Natural killer cell (primary cell): ENCODE results near the gene FAM110A. TPM values are rescaled to one million over a fixed set of nuclear protein-coding genes. Genes with fewer than 3 reads are reported as not detected.
A peak's percentile ranks its signal among the peaks of the same experiment; 100 is the strongest.
"Not testable (repeated sequence)": the region's sequence is repeated elsewhere in the genome, so short reads cannot be mapped to it uniquely, and the experiment has no call there.

Experiments used
- ATAC-seq, 3 donors: fragments of 150-1000 bp in 2 of 3; fragments of 200-7000 bp in 1 of 3; cut with Tn5 transposase; 1 replicate in 1 of 3; 2 replicates in 2 of 3; pipeline ENCODE4 v1.10.0; 2021; ENCODE audit warnings: mild to moderate bottlenecking in 2 of 3, moderate library complexity in 2 of 3
- DNase-seq, 2 donors: peaks; one replicate each; pipeline versions ENCODE4 v3.0.0 to v3.0.0-alpha.2; 2013 to 2021; ENCODE audit warnings: mixed read lengths in 1 of 2
- H3K27ac ChIP-seq: one replicate; pipeline ENCODE4 v1.5.1; 2013; ENCODE audit warnings: mild to moderate bottlenecking, low read length
- H3K27me3 ChIP-seq: one replicate; pipeline ENCODE4 v1.6.1; 2013; ENCODE audit warnings: low read length; ENCODE audit not compliant: control insufficient read depth, insufficient read depth
- H3K36me3 ChIP-seq: one replicate; pipeline ENCODE4 v1.6.1; 2013; ENCODE audit warnings: low read length; ENCODE audit not compliant: control insufficient read depth, insufficient read depth
- H3K4me1 ChIP-seq: one replicate; pipeline ENCODE4 v1.6.1; 2013; ENCODE audit warnings: low read length; ENCODE audit not compliant: control insufficient read depth, insufficient read depth
- H3K4me3 ChIP-seq: one replicate; pipeline ENCODE4 v1.5.1; 2013; ENCODE audit warnings: low read length
- H3K9me3 ChIP-seq: one replicate; pipeline ENCODE4 v1.6.1; 2013; ENCODE audit warnings: low read length; ENCODE audit not compliant: control insufficient read depth, insufficient read depth
- H3K27ac Mint-ChIP-seq, 2 donors: one replicate each; pipeline ENCODE4 v1.8.0; 2022; ENCODE audit warnings: mild to moderate bottlenecking in 2 of 2, mixed read lengths in 2 of 2, moderate library complexity in 1 of 2
- H3K27me3 Mint-ChIP-seq, 2 donors: one replicate each; pipeline ENCODE4 v1.8.0; 2022; ENCODE audit warnings: low read depth in 2 of 2, mixed read lengths in 2 of 2
- H3K36me3 Mint-ChIP-seq: one replicate; pipeline ENCODE4 v1.8.0; 2022; ENCODE audit warnings: mixed read lengths
- H3K4me1 Mint-ChIP-seq, 2 donors: one replicate each; pipeline ENCODE4 v1.8.0; 2022; ENCODE audit warnings: mixed read lengths in 2 of 2
- H3K4me3 Mint-ChIP-seq: one replicate; pipeline ENCODE4 v1.8.0; 2022; ENCODE audit warnings: mild to moderate bottlenecking, moderate library complexity, mixed read lengths
- H3K9me3 Mint-ChIP-seq, 2 donors: one replicate each; pipeline ENCODE4 v1.8.0; 2022; ENCODE audit warnings: mixed read lengths in 2 of 2
- WGBS: methylation state at CpG from one replicate; pipeline ENCODE4 v1.1.7; 2013; ENCODE audit warnings: missing lambda C conversion rate; ENCODE audit not compliant: insufficient coverage; 5-methylcytosine and 5-hydroxymethylcytosine counted together
- intact Hi-C: fragments of 100-400 bp; cut with micrococcal nuclease; formaldehyde crosslinking; loops from one replicate; pipeline ENCODE4 v1.14.2; 2022
- total RNA-seq, 4 donors: library from RNA; stranded (reverse); fragments of 120-200 nt in 1 of 4; gene quantifications; one replicate each; pipeline versions ENCODE4 v1.2.3 to v1.2.4, GENCODE V29; 2013 to 2022
- TF ChIP-seq, protein P1 (sequence below): fragments of 200-600 bp; IDR thresholded peaks from one replicate; pipeline ENCODE4 v1.8.0; 2022; ENCODE audit warnings: antibody characterized with exemption

The FAM110A gene
- total RNA-seq, 3 donors from 2014 or later (not counting 1 experiment from before 2014, with no cell fraction given) = 25.1 to 91.0 (median 31.8) TPM

DNA sequence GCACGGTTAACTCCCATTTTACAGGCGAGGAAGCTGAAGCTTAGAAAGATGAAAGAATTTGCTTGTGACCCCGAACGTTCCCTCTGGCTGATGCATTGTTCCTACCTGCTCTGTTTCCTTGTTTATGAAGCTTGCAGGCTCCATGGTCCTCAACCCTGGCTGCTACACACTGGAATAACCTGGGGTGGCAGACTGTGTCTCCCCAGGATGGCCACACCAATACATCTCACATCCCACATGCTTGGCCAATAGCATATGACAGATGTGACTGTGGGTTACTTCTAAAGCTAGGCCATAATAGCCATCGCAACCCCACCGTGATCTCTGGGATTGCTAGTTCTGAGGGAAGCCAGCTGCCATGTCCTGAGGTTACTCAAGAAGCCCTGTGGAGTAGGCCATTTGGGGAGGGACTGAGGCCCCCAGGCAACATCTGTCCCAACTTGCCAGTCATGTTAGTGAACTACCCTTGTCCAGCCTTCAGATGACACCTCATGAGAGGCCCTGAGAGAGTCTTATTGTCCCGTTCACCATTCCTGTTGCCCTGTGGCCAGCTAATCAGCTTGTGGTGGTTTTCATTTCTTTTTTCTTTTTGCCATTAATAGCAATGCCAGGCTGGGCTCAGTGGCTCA, 6.7 kb upstream of the FAM110A start:
- Histone ChIP-seq H3K4me1 (peaks cover 3% of the 10 kb centered on the region), H3K4me3 (no peak overlapping the region), H3K27me3 (no peaks in the 10 kb centered on the region), H3K27ac (no peak overlapping the region), H3K9me3 (no peaks in the 10 kb centered on the region), H3K36me3 (no peaks in the 10 kb centered on the region)
- intact Hi-C loops = no loop called here
- Mint-ChIP-seq H3K27me3 (no peaks in the 10 kb centered on the region), H3K27ac (no peak overlapping the region), H3K4me1 (no peaks in the 10 kb centered on the region), H3K9me3 (no peaks in the 10 kb centered on the region), H3K4me3 (no peak overlapping the region), H3K36me3 (no peaks in the 10 kb centered on the region)
- TF ChIP-seq, protein P1, sequence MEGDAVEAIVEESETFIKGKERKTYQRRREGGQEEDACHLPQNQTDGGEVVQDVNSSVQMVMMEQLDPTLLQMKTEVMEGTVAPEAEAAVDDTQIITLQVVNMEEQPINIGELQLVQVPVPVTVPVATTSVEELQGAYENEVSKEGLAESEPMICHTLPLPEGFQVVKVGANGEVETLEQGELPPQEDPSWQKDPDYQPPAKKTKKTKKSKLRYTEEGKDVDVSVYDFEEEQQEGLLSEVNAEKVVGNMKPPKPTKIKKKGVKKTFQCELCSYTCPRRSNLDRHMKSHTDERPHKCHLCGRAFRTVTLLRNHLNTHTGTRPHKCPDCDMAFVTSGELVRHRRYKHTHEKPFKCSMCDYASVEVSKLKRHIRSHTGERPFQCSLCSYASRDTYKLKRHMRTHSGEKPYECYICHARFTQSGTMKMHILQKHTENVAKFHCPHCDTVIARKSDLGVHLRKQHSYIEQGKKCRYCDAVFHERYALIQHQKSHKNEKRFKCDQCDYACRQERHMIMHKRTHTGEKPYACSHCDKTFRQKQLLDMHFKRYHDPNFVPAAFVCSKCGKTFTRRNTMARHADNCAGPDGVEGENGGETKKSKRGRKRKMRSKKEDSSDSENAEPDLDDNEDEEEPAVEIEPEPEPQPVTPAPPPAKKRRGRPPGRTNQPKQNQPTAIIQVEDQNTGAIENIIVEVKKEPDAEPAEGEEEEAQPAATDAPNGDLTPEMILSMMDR = no peak
- ATAC-seq (no peak), DNase-seq (no peak)
- WGBS = 97% methylated on average over 7 of the region's 7 CpGs

DNA sequence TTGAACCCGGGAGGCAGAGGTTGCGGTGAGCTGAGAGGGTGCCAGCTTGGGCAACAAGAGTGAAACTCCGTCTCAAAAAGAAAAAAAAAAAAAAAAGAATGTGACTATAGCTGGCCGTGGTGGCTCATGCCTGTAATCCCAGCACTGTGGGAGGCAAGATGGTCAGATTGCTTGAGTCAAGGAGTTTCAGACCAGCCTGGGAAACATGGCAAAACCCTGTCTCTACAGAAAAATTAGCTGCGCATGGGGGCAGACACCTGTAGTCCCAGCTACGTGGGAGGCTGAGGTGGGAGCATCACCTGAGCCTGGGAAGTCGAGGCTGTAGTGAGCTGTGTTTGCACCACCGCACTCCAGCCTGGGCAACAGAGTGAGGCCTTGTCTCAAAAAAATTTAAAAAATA, 5.5 kb upstream of the FAM110A start:
- H3K27ac ChIP-seq, DNase-seq, H3K4me1 ChIP-seq, H3K27me3 Mint-ChIP-seq, H3K27ac Mint-ChIP-seq, ATAC-seq, H3K27me3 ChIP-seq, intact Hi-C loops, H3K4me3 Mint-ChIP-seq, H3K9me3 ChIP-seq, H3K36me3 Mint-ChIP-seq, H3K4me3 ChIP-seq, H3K9me3 Mint-ChIP-seq, H3K36me3 ChIP-seq, H3K4me1 Mint-ChIP-seq: not testable (repeated sequence)
- WGBS = 95% methylated on average over 8 of the region's 8 CpGs

GRCh38 chr20:828987-829386, 4.5 kb upstream of the FAM110A start:
- H3K27ac Mint-ChIP-seq = no peak overlapping the region
- TF ChIP-seq, protein P1 = no peak
- peak in 1 of 3 donors; percentile 42 for ATAC-seq

GRCh38 chr20:829551-829950, 4.0 kb upstream of the FAM110A start:
- intact Hi-C loops = no loop called here
- H3K4me3 Mint-ChIP-seq = no peak overlapping the region
- Histone ChIP-seq H3K4me3 (no peak overlapping the region), H3K9me3 (no peaks in the 10 kb centered on the region), H3K36me3 (no peaks in the 10 kb centered on the region), H3K4me1 (peaks cover 15% of the 10 kb centered on the region), H3K27me3 (no peaks in the 10 kb centered on the region), H3K27ac (no peak overlapping the region)
- H3K27ac Mint-ChIP-seq = no peak overlapping the region
- H3K9me3 Mint-ChIP-seq = no peaks in the 10 kb centered on the region
- no peaks in the 10 kb centered on the region for H3K36me3 Mint-ChIP-seq
- peaks cover 12 to 14% of the 10 kb centered on the region in 2 donors for H3K4me1 Mint-ChIP-seq
- peak in 1 of 3 donors; percentile 26 for ATAC-seq
- TF ChIP-seq, protein P1 = no peak
- no peaks in the 10 kb centered on the region for H3K27me3 Mint-ChIP-seq
- WGBS = 77% methylated on average over 1 of the region's 2 CpGs
- DNase-seq = no peak

More at GRCh38 chr20:828987-829386, 4.5 kb upstream of the FAM110A start:
- Mint-ChIP-seq H3K27me3 (no peaks in the 10 kb centered on the region), H3K9me3 (no peaks in the 10 kb centered on the region), H3K36me3 (no peaks in the 10 kb centered on the region), H3K4me1 (peaks cover 7 to 8% of the 10 kb centered on the region in 2 donors), H3K4me3 (no peak overlapping the region)
- 27% methylated on average over 4 of the region's 6 CpGs for WGBS
- Histone ChIP-seq H3K9me3 (no peaks in the 10 kb centered on the region), H3K36me3 (no peaks in the 10 kb centered on the region), H3K27ac (no peak overlapping the region), H3K27me3 (no peaks in the 10 kb centered on the region), H3K4me3 (no peak overlapping the region), H3K4me1 (peaks cover 10% of the 10 kb centered on the region)
- intact Hi-C loops = no loop called here
- no peak for DNase-seq
